ENCODE measurements around the gene E2F4. TPM values are rescaled to one million over a fixed set of nuclear protein-coding genes. Genes with fewer than 3 reads are reported as not detected.

Gene E2F4
- total and polyA plus RNA-seq, 2 of the 8 experiments (the other 6 are each of a cell fraction or from before 2014, with no cell fraction given) = 79.9 to 157 TPM

DNA sequence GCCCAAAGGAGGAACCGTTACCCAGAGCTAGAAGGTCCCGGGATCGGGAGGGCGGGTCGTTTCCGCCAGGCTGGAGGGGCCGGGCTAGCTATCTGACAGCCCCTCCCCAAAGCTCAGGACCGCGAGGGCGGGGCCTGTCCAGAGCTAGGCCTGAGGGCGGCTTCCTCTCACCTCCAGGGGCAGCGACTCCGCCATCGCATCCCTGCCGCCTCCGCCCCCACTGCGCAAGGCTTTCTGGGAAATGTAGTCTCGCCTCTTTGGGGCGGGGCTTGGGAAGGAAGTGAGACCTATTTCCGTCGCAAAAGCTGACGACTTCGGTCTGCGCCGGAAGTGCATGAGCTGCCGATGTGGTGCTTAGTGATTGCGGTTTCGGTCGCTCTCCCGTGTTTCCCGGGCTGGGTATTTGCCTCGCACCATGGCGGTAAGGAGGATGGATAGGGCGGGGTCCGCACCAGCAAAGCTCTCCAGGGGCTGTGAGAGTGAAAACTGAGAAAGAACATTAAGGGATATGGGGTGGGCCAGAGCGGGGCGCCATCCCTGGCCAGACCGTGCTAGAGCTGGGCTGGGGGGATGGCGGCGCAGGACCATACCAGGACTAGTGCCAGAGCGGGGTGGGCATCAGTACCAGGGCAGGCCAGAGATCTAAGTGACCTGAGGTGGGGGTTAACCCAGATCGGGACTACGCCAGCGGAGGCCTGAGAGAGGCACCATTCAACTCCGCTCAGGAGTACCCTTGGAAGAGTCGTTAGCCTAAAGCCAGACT, 35.0 kb downstream of the E2F4 start, which contains the start of gene TMEM208:
Gene TMEM208, plus strand, starts transcription at position 327 of the 763 bp plus-strand sequence. Its CDS starts 89 bp downstream, at position 416.
- Histone ChIP-seq H4K5ac (ENCODE audit: insufficient read length, low read depth, low read length) (peak within 1 kb of the TSS; percentile 57), H3K79me1 (ENCODE audit: low read depth, low read length) (no peaks in the 10 kb centered on the region; the same call in 1 of the 2 replicates), H4K8ac (ENCODE audit: extremely low read depth, insufficient read depth, low read length) (peak within 1 kb of the TSS; percentile 98), H3K27ac (ENCODE audit: low read depth, low read length) (peak within 1 kb of the TSS; percentile 74), H2BK120ac (replicated peaks; ENCODE audit: low read depth, low read length) (no peak within 1 kb of the TSS), H3K79me2 (ENCODE audit: control insufficient read depth in 1 of 2, insufficient read depth in 2 of 2, low read length in 2 of 2) (peaks cover 0 to 13% of the 10 kb centered on the region in 2 experiments; a peak in 2 of 4 replicates), H3K4me2 (ENCODE audit: insufficient read depth in 1 of 2, low read depth in 2 of 2, low read length in 2 of 2) (peak within 1 kb of the TSS; percentile 74 to 92), H3K27me3 (replicated peaks in 1 of 4; ENCODE audit: control insufficient read depth in 3 of 4, extremely low read depth in 1 of 4, insufficient read depth in 3 of 4, low read length in 3 of 4) (no peaks in the 10 kb centered on the region; a peak in 4 of 7 replicates), H3K4ac (replicated peaks; ENCODE audit: insufficient read length, low read depth, low read length) (no peak within 1 kb of the TSS), H2BK15ac (ENCODE audit: low read length) (0 out of 2 replicates have a peak within 1 kb of the TSS, but pooled peaks have one; percentile 14), H4K20me1 (replicated peaks in 1 of 2; ENCODE audit: control insufficient read depth in 1 of 2, insufficient read depth in 2 of 2, low read length in 2 of 2) (peaks cover 3 to 14% of the 10 kb centered on the region in 2 experiments), H3K4me3 (ENCODE audit: extremely low read depth in 1 of 4, insufficient read depth in 2 of 4, low read depth in 3 of 4, low read length in 4 of 4) (peak within 1 kb of the TSS; percentile 83 to 96 (median 94)), H2BK5ac (ENCODE audit: low read depth, low read length) (peak within 1 kb of the TSS; percentile 49; the same call in 1 of the 2 replicates), H3K23me2 (ENCODE audit: low read depth, low read length) (peaks cover 5% of the 10 kb centered on the region), H2AK5ac (ENCODE audit: low read depth, low read length) (no peak within 1 kb of the TSS), H3K18ac (ENCODE audit: extremely low read depth, low read length) (no peak within 1 kb of the TSS), H3K4me1 (replicated peaks in 1 of 4; ENCODE audit: control insufficient read depth in 3 of 4, insufficient read depth in 4 of 4, low read length in 3 of 4) (peaks cover 0 to 6% (median 3%) of the 10 kb centered on the region in 4 experiments; a peak in 3 of 7 replicates), H2AFZ (ENCODE audit: low read length) (peak within 1 kb of the TSS; percentile 74; the same call in 1 of the 2 replicates), H3K36me3 (ENCODE audit: control insufficient read depth in 2 of 4, insufficient read depth in 4 of 4, low read length in 3 of 4) (peaks cover 17 to 36% (median 32%) of the 10 kb centered on the region in 4 experiments; a peak in 7 of 8 replicates), H3K9me3 (ENCODE audit: insufficient read depth in 2 of 2, low read depth in 1 of 2, low read length in 1 of 2) (no peaks in the 10 kb centered on the region), H2BK20ac (ENCODE audit: low read length) (no peak within 1 kb of the TSS), H3K23ac (ENCODE audit: insufficient read length) (no peak within 1 kb of the TSS), H3K9ac (replicated peaks in 1 of 4; ENCODE audit: extremely low read depth in 1 of 4, low read depth in 3 of 4, low read length in 3 of 4) (peak within 1 kb of the TSS; percentile 55 to 89 (median 82)), H3K56ac (replicated peaks; ENCODE audit: insufficient read length, low read depth, low read length) (no peak within 1 kb of the TSS), H2BK12ac (ENCODE audit: low read depth, low read length) (no peak within 1 kb of the TSS; the same call in 1 of the 2 replicates), H3K14ac (ENCODE audit: insufficient read length) (no peak within 1 kb of the TSS), H4K91ac (replicated peaks; ENCODE audit: insufficient read length, low read length) (no peak within 1 kb of the TSS)
- FAIRE-seq (peak; percentile 84), DNase-seq (ENCODE audit: low read depth in 1 of 2, low spot score in 2 of 2) (peak; percentile 96 to 99)
- 2% methylated on average over 40 of the region's 46 CpGs; no CpG with 5 or more reads in 1 of the 2 experiments for WGBS, 2 experiments (ENCODE audit: extremely low coverage in 1 of 2, insufficient coverage in 1 of 2, insufficient read length in 1 of 2, insufficient replicate concordance in 2 of 2, low coverage in 1 of 2, low lambda C conversion rate in 2 of 2, missing lambda C conversion rate in 1 of 2)
- ChIA-PET CTCF (ENCODE audit: partially characterized antibody) (interaction anchor here (0.5 to 3.9 kb wide), 21 partner anchors 8 to 298 kb away, joined by 3 to 25 read pairs (median 4); partner anchors contain the start of genes ELMO3 and NOL3), POLR2A (ENCODE audit: partially characterized antibody) (interaction anchor here (0.5 to 2.7 kb wide), 14 partner anchors 9 to 175 kb away, joined by 3 to 22 read pairs (median 7); partner anchors contain the start of genes EXOC3L1 and FHOD1)
- TF ChIP-seq RBBP5 (IDR thresholded peaks at IDR 0.05; ENCODE audit: borderline replicate concordance, low read depth, low read length) = no peak; the same call in 1 of the 2 replicates
- TF ChIP-seq, protein P1, sequence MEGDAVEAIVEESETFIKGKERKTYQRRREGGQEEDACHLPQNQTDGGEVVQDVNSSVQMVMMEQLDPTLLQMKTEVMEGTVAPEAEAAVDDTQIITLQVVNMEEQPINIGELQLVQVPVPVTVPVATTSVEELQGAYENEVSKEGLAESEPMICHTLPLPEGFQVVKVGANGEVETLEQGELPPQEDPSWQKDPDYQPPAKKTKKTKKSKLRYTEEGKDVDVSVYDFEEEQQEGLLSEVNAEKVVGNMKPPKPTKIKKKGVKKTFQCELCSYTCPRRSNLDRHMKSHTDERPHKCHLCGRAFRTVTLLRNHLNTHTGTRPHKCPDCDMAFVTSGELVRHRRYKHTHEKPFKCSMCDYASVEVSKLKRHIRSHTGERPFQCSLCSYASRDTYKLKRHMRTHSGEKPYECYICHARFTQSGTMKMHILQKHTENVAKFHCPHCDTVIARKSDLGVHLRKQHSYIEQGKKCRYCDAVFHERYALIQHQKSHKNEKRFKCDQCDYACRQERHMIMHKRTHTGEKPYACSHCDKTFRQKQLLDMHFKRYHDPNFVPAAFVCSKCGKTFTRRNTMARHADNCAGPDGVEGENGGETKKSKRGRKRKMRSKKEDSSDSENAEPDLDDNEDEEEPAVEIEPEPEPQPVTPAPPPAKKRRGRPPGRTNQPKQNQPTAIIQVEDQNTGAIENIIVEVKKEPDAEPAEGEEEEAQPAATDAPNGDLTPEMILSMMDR (IDR thresholded peaks at IDR 0.05; ENCODE audit: control extremely low read depth in 1 of 3, insufficient read depth in 1 of 3, low read depth in 1 of 3, low read length in 3 of 3) = peak in 2 of 3 experiments; percentile 17 to 27; a peak in 3 of 4 replicates
- TF ChIP-seq RNF2 (IDR thresholded peaks at IDR 0.05; ENCODE audit: borderline replicate concordance, low read depth, low read length, missing control alignments, poor library complexity, severe bottlenecking) = no peak
- peak; percentile 96 for TF ChIP-seq SP4 (IDR thresholded peaks at IDR 0.05; ENCODE audit: low read length)
- no peak for TF ChIP-seq FOSL1 (IDR thresholded peaks at IDR 0.05; ENCODE audit: insufficient read depth, low read depth, low read length)
- no peak for TF ChIP-seq EZH2 (IDR thresholded peaks at IDR 0.05; ENCODE audit: low read depth, low read length, severe bottlenecking)
